Heart left ventricle (tissue), 13 donors: ENCODE results near the gene CCBE1.

Source experiments
- POLR2A ChIP-seq, 2 donors: fragments of 450-650 bp; IDR thresholded peaks; one replicate each; pipeline ENCODE4 v1.6.1; 2017; ENCODE audit warnings: antibody characterized with exemption in 2 of 2, mild to moderate bottlenecking in 2 of 2, moderate library complexity in 2 of 2
- TF ChIP-seq, protein P1 (sequence below), 12 donors: fragments of 200-600 bp; sonication (generic) in 4 of 12; IDR thresholded peaks; one replicate each; pipeline versions ENCODE4 v1.5.0 to v1.8.0; 2018 to 2022; ENCODE audit warnings: antibody characterized with exemption in 12 of 12, mild to moderate bottlenecking in 5 of 12
- donor health status: ischemic (EF 13 %, LVEDD 7.1; RV severe dilation, severe dysfunction).
- donor health status: DM: no; HTN: yes; CAD: no.
- donor health status: DM: no; HTN: no; CAD: no.
- donor health status: ischemic (EF 25% LVEDD 6.9; RV normal size, moderate dysfunction).
- donor health status: ischemic (EF 25% LVEDD 5.7; RV mildly dilated, moderate dysfunction).
- donor health status: ischemic (EF 35%, LVEDD 5.7; RV mildly dilated, moderate dysfunction).
- donor health status: nonischemic (EF 11% LVEDD 7.7; RV severe dilation, severe dysfunction).
- donor health status: DM: yes; HTN: yes; CAD: no.
- donor health status: PGD.
- donor health status: ischemic (EF 29% LVEDD 5.4; RV normal size, mild dysfunction).
- donor health status: nonischemic (EF 23%, LVEDD 6.1; RV moderate dilation, normal function).

DNA sequence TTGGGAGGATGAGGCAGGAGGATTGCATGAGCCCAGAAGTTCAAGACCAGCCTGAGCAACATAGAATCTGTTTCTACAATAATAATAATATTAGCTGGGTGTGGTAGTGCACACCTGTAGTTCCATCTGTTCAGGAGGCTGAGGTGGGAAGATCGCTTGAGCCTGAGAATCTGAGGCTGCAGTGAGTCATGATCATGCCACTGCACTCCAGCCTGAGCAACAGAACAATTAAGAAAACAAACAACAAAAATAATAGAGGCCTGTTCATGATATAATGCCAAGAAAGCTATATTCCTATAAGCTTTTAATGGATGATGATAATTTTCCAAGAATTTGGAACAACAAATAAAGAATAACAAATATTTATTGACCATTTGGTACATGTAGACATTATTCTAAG lies 6.9 kb upstream of the CCBE1 start:
- TF ChIP-seq, protein P1, sequence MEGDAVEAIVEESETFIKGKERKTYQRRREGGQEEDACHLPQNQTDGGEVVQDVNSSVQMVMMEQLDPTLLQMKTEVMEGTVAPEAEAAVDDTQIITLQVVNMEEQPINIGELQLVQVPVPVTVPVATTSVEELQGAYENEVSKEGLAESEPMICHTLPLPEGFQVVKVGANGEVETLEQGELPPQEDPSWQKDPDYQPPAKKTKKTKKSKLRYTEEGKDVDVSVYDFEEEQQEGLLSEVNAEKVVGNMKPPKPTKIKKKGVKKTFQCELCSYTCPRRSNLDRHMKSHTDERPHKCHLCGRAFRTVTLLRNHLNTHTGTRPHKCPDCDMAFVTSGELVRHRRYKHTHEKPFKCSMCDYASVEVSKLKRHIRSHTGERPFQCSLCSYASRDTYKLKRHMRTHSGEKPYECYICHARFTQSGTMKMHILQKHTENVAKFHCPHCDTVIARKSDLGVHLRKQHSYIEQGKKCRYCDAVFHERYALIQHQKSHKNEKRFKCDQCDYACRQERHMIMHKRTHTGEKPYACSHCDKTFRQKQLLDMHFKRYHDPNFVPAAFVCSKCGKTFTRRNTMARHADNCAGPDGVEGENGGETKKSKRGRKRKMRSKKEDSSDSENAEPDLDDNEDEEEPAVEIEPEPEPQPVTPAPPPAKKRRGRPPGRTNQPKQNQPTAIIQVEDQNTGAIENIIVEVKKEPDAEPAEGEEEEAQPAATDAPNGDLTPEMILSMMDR (IDR thresholded peaks at IDR 0.05) = no peak
- no peak for TF ChIP-seq POLR2A (IDR thresholded peaks at IDR 0.05)
